ENCODE measurements around the gene ACOT11.

Gene ACOT11

GRCh38 chr1:54570161-54570560 lies 22.1 kb downstream of the ACOT11 start:
- no peak for TF ChIP-seq CEBPB (IDR thresholded peaks at IDR 0.05)
- no peak for TF ChIP-seq TAF1 (IDR thresholded peaks at IDR 0.05; ENCODE audit: low read depth)
- no peak for TF ChIP-seq NFIC (IDR thresholded peaks at IDR 0.05)

GRCh38 chr1:54571326-54571725 lies 23.3 kb downstream of the ACOT11 start:
- no peak for TF ChIP-seq ZBTB7A (IDR thresholded peaks at IDR 0.05; ENCODE audit: low read depth)
- TF ChIP-seq NFIC (IDR thresholded peaks at IDR 0.05) = no peak
- TF ChIP-seq MAX (IDR thresholded peaks at IDR 0.05) = no peak
- no peak for TF ChIP-seq REST (IDR thresholded peaks at IDR 0.05; ENCODE audit: low read depth)
- TF ChIP-seq TAF1 (IDR thresholded peaks at IDR 0.05; ENCODE audit: low read depth) = no peak
- TF ChIP-seq CREB1 (IDR thresholded peaks at IDR 0.05; ENCODE audit: low read depth) = no peak
- no peak for TF ChIP-seq FOXM1 (IDR thresholded peaks at IDR 0.05; ENCODE audit: borderline replicate concordance, low read depth)
- TF ChIP-seq TCF12 (IDR thresholded peaks at IDR 0.05; ENCODE audit: low read depth) = no peak
- TF ChIP-seq USF1 (IDR thresholded peaks at IDR 0.05) = no peak
- TF ChIP-seq CEBPB (IDR thresholded peaks at IDR 0.05) = no peak
- TF ChIP-seq TEAD4 (IDR thresholded peaks at IDR 0.05) = no peak
- no peak for TF ChIP-seq YY1 (IDR thresholded peaks at IDR 0.05; ENCODE audit: low read depth)

GRCh38 chr1:54571803-54572541 lies 23.9 kb downstream of the ACOT11 start:
- TF ChIP-seq USF1 (IDR thresholded peaks at IDR 0.05) (no peak), RAD21 (IDR thresholded peaks at IDR 0.05; ENCODE audit: low read depth) (no peak), YY1 (IDR thresholded peaks at IDR 0.05; ENCODE audit: low read depth) (no peak), TCF12 (IDR thresholded peaks at IDR 0.05; ENCODE audit: low read depth) (no peak), CREB1 (IDR thresholded peaks at IDR 0.05; ENCODE audit: low read depth) (no peak), EP300 (IDR thresholded peaks at IDR 0.05; ENCODE audit: borderline replicate concordance) (no peak), TAF1 (IDR thresholded peaks at IDR 0.05; ENCODE audit: low read depth) (no peak), TEAD4 (IDR thresholded peaks at IDR 0.05) (no peak), NFIC (IDR thresholded peaks at IDR 0.05) (no peak), EGR1 (IDR thresholded peaks at IDR 0.05) (no peak), REST (IDR thresholded peaks at IDR 0.05; ENCODE audit: low read depth) (no peak), FOXM1 (IDR thresholded peaks at IDR 0.05; ENCODE audit: borderline replicate concordance, low read depth) (no peak), ZBTB7A (IDR thresholded peaks at IDR 0.05; ENCODE audit: low read depth) (no peak), CEBPB (IDR thresholded peaks at IDR 0.05) (no peak), MAX (IDR thresholded peaks at IDR 0.05) (no peak)

GRCh38 chr1:54572542-54572850 lies 24.5 kb downstream of the ACOT11 start:
- no peak for TF ChIP-seq TAF1 (IDR thresholded peaks at IDR 0.05; ENCODE audit: low read depth)
- no peak for TF ChIP-seq REST (IDR thresholded peaks at IDR 0.05; ENCODE audit: low read depth)
- TF ChIP-seq EP300 (IDR thresholded peaks at IDR 0.05; ENCODE audit: borderline replicate concordance) = no peak
- TF ChIP-seq RAD21 (IDR thresholded peaks at IDR 0.05; ENCODE audit: low read depth) = no peak
- TF ChIP-seq TEAD4 (IDR thresholded peaks at IDR 0.05) = no peak
- TF ChIP-seq MAX (IDR thresholded peaks at IDR 0.05) = no peak
- no peak for TF ChIP-seq TCF12 (IDR thresholded peaks at IDR 0.05; ENCODE audit: low read depth)
- no peak for TF ChIP-seq YY1 (IDR thresholded peaks at IDR 0.05; ENCODE audit: low read depth)
- no peak for TF ChIP-seq USF1 (IDR thresholded peaks at IDR 0.05)
- no peak for TF ChIP-seq ZBTB7A (IDR thresholded peaks at IDR 0.05; ENCODE audit: low read depth)
- no peak for TF ChIP-seq FOXM1 (IDR thresholded peaks at IDR 0.05; ENCODE audit: borderline replicate concordance, low read depth)
- TF ChIP-seq CREB1 (IDR thresholded peaks at IDR 0.05; ENCODE audit: low read depth) = no peak
- TF ChIP-seq CEBPB (IDR thresholded peaks at IDR 0.05) = no peak
- no peak for TF ChIP-seq EGR1 (IDR thresholded peaks at IDR 0.05)
- no peak for TF ChIP-seq NFIC (IDR thresholded peaks at IDR 0.05)
